Adrenal gland (tissue), 5 donors: ENCODE results near the gene THG1L.

Source experiments
- CTCF ChIP-seq, 6 experiments: fragments of 450-650 bp in 4 of 6; fragments of 200-600 bp in 2 of 6; sonication (generic) in 1 of 6; IDR thresholded peaks; 1 replicate in 5 of 6; 2 replicates in 1 of 6; pipeline versions ENCODE4 v1.5.1 to v1.8.0; 2016 to 2021; ENCODE audit warnings: antibody characterized with exemption in 6 of 6, mild to moderate bottlenecking in 2 of 6, moderate library complexity in 1 of 6
- POLR2A ChIP-seq, 2 donors: fragments of 450-650 bp; IDR thresholded peaks; one replicate each; pipeline ENCODE4 v1.6.1; 2017; ENCODE audit warnings: antibody characterized with exemption in 2 of 2, mild to moderate bottlenecking in 2 of 2, moderate library complexity in 1 of 2
- donor health status: DM: no; HTN: no; CAD: no.

GRCh38 chr5:157743163-157744050 is 12.2 kb downstream of the THG1L start, which contains the start of gene LSM11:
- TF ChIP-seq CTCF (IDR thresholded peaks at IDR 0.05) (peak; percentile 76 to 100 (median 96)), POLR2A (IDR thresholded peaks at IDR 0.05) (peak in 1 of 2 donors; percentile 30)
